ENCODE data around the gene ZNF423.

Gene ZNF423

DNA sequence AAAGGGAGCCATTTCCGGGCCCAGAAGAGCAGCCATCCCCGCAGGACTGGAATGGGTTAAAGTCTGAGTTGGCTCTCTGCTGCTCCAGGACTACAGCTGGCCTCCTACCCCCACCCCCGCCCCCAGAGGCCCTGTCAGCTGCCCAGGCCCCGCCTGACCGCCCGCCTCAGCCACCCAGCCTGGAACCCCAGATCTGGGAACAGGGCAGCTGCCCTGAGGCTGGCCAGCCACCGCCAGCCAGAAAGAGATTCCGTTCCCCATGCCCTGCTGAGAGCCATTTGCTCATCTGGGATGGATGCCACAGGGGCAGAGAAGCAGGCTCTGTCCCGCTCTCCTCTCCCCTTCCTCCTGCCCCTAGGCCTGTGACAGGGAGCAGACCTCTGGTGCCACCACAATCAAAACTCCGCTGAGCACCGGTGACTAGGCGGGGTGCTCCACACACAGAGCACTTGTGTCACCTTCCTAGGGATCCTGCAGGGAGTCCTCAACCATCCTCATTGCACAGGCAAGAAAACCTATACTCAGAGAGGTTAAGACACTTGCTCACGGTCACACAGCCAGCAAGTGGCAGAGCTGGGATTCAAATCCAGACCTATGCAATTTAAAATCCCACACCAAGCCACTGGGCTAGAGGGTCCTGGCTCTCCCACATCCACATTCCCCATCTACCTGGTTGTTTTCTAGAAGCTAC is 44.1 kb downstream of the ZNF423 start:
- TF ChIP-seq, protein P1, sequence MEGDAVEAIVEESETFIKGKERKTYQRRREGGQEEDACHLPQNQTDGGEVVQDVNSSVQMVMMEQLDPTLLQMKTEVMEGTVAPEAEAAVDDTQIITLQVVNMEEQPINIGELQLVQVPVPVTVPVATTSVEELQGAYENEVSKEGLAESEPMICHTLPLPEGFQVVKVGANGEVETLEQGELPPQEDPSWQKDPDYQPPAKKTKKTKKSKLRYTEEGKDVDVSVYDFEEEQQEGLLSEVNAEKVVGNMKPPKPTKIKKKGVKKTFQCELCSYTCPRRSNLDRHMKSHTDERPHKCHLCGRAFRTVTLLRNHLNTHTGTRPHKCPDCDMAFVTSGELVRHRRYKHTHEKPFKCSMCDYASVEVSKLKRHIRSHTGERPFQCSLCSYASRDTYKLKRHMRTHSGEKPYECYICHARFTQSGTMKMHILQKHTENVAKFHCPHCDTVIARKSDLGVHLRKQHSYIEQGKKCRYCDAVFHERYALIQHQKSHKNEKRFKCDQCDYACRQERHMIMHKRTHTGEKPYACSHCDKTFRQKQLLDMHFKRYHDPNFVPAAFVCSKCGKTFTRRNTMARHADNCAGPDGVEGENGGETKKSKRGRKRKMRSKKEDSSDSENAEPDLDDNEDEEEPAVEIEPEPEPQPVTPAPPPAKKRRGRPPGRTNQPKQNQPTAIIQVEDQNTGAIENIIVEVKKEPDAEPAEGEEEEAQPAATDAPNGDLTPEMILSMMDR (IDR thresholded peaks at IDR 0.05) = no peak
- no peak for DNase-seq (ENCODE audit: low spot score)
- Histone ChIP-seq H3K4me3 (no peak overlapping the region), H3K27ac (no peak overlapping the region)

DNA sequence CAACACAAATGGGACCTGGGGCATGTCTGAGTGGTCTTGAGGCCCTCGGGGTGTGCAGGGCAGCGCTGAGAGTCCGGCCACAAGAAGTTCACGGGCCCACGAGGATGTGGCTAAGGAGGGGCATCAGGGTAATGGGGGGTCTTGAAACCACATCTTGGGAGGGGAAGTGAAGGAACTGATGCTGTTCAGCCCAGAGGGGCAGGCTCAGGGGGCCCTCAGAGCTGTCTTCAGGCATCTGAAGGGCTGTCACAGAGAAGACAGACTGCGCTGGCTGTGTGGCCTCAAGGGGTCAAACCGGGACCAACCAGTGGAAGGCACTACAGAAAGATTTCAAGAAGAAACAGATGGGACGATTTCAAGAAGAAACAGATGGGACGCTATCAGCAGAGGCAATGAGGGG is 45.1 kb downstream of the ZNF423 start:
- Histone ChIP-seq H3K4me3 (no peak overlapping the region), H3K27ac (no peak overlapping the region)
- no peak for DNase-seq (ENCODE audit: low spot score)
- TF ChIP-seq, protein P1 (IDR thresholded peaks at IDR 0.05) = no peak

DNA sequence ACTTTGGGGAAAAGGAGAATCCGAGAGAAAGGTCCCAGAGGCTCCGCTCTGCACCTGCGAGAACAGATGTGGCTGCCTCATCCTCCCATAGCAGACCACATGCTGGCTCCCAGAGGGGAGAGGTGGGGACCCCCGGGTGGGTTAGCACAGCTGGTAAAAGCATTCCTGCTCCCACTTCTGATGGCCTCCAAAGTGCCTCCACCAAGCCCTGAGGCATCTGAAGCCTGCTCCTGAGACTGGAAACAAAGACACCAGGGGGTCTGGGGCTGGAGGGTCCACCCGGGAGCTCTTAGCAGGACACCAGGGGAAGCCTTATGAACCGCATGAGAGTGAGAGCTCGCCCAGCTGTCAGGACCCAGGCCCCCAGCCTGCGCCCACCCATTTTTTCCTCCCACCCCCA is 46.4 kb downstream of the ZNF423 start:
- DNase-seq (ENCODE audit: low spot score) = no peak
- Histone ChIP-seq H3K4me3 (no peak overlapping the region), H3K27ac (no peak overlapping the region)
- TF ChIP-seq, protein P1 (IDR thresholded peaks at IDR 0.05) = no peak

DNA sequence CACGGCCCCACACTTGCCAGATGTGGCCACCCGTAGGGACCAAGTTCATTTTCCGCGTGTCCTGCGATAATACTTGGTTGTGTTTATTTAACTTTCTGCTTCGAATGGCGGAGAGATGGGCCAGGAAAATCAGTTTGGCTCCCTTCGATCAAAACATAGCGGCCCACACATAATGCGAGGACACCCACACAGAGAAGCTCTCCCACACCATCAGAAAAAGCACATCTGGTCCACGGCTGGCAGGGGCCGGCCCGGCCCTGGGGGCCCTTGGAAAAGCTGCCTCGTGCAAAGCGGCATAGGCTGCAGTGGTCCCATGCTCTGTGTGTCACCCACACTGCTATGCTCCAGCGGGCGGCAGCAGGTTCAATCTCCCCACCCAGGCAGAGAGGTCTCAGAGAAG is 46.9 kb downstream of the ZNF423 start:
- no peak for DNase-seq (ENCODE audit: low spot score)
- H3K4me3 ChIP-seq = no peak overlapping the region
- H3K27ac ChIP-seq = no peak overlapping the region
- TF ChIP-seq, protein P1 (IDR thresholded peaks at IDR 0.05) = no peak

DNA sequence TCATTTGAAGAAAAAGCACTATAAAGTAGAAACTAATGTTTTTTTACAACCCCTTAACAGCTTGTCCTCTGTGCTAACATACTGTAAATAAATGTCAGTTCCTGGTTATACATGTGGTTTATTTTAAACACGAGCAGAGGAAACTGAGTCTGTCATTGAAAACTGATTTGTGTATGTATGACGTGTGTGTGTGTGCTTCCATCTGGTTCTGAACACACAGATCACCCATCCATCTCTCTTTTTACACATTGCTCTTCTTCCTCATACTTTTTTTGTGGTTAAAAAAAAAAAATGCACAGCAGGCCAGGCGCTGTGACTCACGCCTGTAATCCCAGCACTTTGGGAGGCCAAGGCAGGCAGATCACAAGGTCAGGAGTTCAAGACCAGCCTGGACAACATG is 49.5 kb downstream of the ZNF423 start:
- Histone ChIP-seq H3K27ac (no peak overlapping the region), H3K4me3 (no peak overlapping the region)
- no peak for DNase-seq (ENCODE audit: low spot score)
- TF ChIP-seq, protein P1 (IDR thresholded peaks at IDR 0.05) = no peak

DNA sequence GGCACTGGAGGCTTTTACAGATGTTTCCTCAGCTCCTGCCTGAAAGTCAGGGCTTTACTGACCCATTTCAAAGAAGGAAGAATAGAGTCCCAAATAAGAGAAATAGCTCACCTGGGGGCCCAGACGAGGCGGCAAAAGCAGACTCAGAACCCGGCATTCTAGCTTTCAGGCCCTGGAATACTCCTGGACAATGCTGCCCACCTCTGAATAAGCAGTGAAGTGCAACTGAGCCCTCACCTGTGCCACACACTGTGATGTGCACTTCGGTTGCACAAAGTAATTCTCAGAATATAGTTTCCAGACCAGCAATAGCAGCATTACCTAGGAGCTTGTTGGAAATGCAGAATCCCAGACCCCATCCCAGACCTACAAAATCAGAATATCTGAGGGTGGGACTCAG is 54.6 kb downstream of the ZNF423 start:
- TF ChIP-seq, protein P1 (IDR thresholded peaks at IDR 0.05) = no peak
- no peak for DNase-seq (ENCODE audit: low spot score)
- Histone ChIP-seq H3K4me3 (no peak overlapping the region), H3K27ac (no peak overlapping the region)

DNA sequence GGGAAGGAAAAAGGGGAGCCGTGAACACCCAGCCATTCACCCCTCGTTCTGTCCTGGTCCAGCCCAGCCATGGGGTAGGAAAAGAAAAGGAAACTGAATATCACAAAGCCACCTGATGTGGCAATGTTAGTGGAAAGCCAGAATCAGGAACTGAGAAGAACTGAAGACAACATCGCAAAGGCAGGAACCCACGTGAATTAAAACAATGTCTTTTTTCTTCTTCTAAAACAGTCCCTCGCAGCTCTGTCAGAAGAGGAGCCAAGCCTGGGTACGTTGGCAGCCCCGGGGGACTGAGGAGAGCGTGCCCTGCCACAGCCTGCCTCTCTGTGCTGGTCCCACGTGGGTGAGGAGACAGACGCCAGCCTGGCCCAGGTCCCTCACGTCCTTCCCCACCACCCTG is 55.0 kb downstream of the ZNF423 start:
- H3K27ac ChIP-seq = no peak overlapping the region
- no peak for DNase-seq (ENCODE audit: low spot score)
- TF ChIP-seq, protein P1 (IDR thresholded peaks at IDR 0.05) = no peak
- H3K4me3 ChIP-seq = no peak overlapping the region
